ENCODE measurements around the gene PZP. TPM values are rescaled to one million over a fixed set of nuclear protein-coding genes. Genes with fewer than 3 reads are reported as not detected.

PZP gene
- total and polyA plus RNA-seq, 10 of the 15 experiments (the other 5 are each of a cell fraction or from before 2014, with no cell fraction given): not detected

GRCh38 chr12:9198012-9198411, 10.2 kb downstream of the PZP start (continued):
- no peak for TF ChIP-seq ZBTB11 (CRISPR knock-in tag; IDR thresholded peaks at IDR 0.05)

GRCh38 chr12:9184276-9184675, 23.9 kb downstream of the PZP start:
- Histone ChIP-seq H3K9me3 (replicated peaks; ENCODE audit: control insufficient read depth, insufficient read depth, low read length) (no peaks in the 10 kb centered on the region), H3K9ac (ENCODE audit: control insufficient read depth, insufficient read depth, low read length) (no peak overlapping the region), H3K36me3 (ENCODE audit: control insufficient read depth in 2 of 2, insufficient read depth in 2 of 2, low read length in 1 of 2) (no peaks in the 10 kb centered on the region), H3K27me3 (replicated peaks in 1 of 2; ENCODE audit: control insufficient read depth in 2 of 2, insufficient read depth in 2 of 2, low read length in 1 of 2) (peaks cover 0 to 2% of the 10 kb centered on the region in 2 experiments; a peak in 1 of 4 replicates), H3K79me2 (ENCODE audit: control insufficient read depth, insufficient read depth, low read length) (no peaks in the 10 kb centered on the region), H2AFZ (ENCODE audit: control insufficient read depth, low read depth, low read length) (no peak overlapping the region), H3K27ac (ENCODE audit: control insufficient read depth, insufficient read depth) (no peak overlapping the region), H3K4me1 (ENCODE audit: control insufficient read depth, insufficient read depth, low read length) (no peaks in the 10 kb centered on the region), H3K4me3 (no peak overlapping the region), H4K20me1 (ENCODE audit: control insufficient read depth, insufficient read depth) (no peaks in the 10 kb centered on the region), H3K4me2 (ENCODE audit: control insufficient read depth, insufficient read depth) (no peak overlapping the region)
- 0% methylated on average over 3 of the region's 3 CpGs for WGBS (ENCODE audit: insufficient coverage, insufficient replicate concordance, low lambda C conversion rate, missing lambda C conversion rate)
- RAD21 ChIA-PET (ENCODE audit: unreplicated experiment): no interaction called here
- no TSS peak for BruUV-seq (replicated peaks)
- TF ChIP-seq CREM (IDR thresholded peaks at IDR 0.05; ENCODE audit: low read depth): no peak
- no peak for TF ChIP-seq NFIC (IDR thresholded peaks at IDR 0.05; ENCODE audit: low read depth, low read length)
- no peak for TF ChIP-seq EGR1 (IDR thresholded peaks at IDR 0.05; ENCODE audit: borderline replicate concordance in 1 of 2, low read depth in 2 of 2, low read length in 2 of 2)
- no peak for TF ChIP-seq ETV6 (conservative IDR thresholded peaks at IDR 0.05 in 1 of 2, IDR thresholded peaks at IDR 0.05 in 1 of 2; ENCODE audit: borderline replicate concordance in 1 of 2, low read depth in 1 of 2)
- TF ChIP-seq ZBED1 (IDR thresholded peaks at IDR 0.05; ENCODE audit: borderline replicate concordance): no peak
- no peak for TF ChIP-seq KLF5 (IDR thresholded peaks at IDR 0.05; ENCODE audit: partially characterized antibody)
- no peak for TF ChIP-seq MAX (IDR thresholded peaks at IDR 0.05; ENCODE audit: low read depth, low read length)
- no peak for TF ChIP-seq MTA2 (IDR thresholded peaks at IDR 0.05; ENCODE audit: low read depth)
- TF ChIP-seq TAF1 (IDR thresholded peaks at IDR 0.05; ENCODE audit: borderline replicate concordance, low read depth, low read length): no peak
- TF ChIP-seq CREB1 (IDR thresholded peaks at IDR 0.05; ENCODE audit: low read depth): no peak
- no peak for TF ChIP-seq CEBPZ (IDR thresholded peaks at IDR 0.05; ENCODE audit: low read depth, low read length)
- TF ChIP-seq CHD1 (IDR thresholded peaks at IDR 0.05; ENCODE audit: low read depth, low read length): no peak
- no peak for TF ChIP-seq ZSCAN29 (IDR thresholded peaks at IDR 0.05)
- no peak for TF ChIP-seq TARDBP (IDR thresholded peaks at IDR 0.05; ENCODE audit: borderline replicate concordance)
- CTCF ChIA-PET: no interaction called here
- POLR2A ChIA-PET: no interaction called here
- ATAC-seq (no peak), FAIRE-seq (no peak), DNase-seq (ENCODE audit: low read depth, low spot score) (no peak)
- SMC1A ChIA-PET (ENCODE audit: uncharacterized antibody, unreplicated experiment): no interaction called here
- intact Hi-C loops (cut with micrococcal nuclease; ENCODE audit: unreplicated experiment) (no loop called here), in situ Hi-C loops (cut with MboI) (no loop called here)
